HepG2 (cell line): Measurements from ENCODE around the gene IDNK. TPM values are rescaled to one million over a fixed set of nuclear protein-coding genes. Genes with fewer than 3 reads are reported as not detected.

Experiments
- ARNT ChIP-seq: fragments of 450-650 bp; IDR thresholded peaks from 2 replicates; pipeline ENCODE4 v1.6.1; 2017
- CAMTA2 ChIP-seq: sonication (generic); formaldehyde crosslinking; IDR thresholded peaks from 2 replicates; pipeline ENCODE4 v1.4.0; 2020; ENCODE audit warnings: mild to moderate bottlenecking, missing genetic modification reagents, borderline replicate concordance
- IKZF4 ChIP-seq: sonication (generic); formaldehyde crosslinking; IDR thresholded peaks from 2 replicates; pipeline ENCODE4 v1.5.1; 2020; ENCODE audit warnings: borderline replicate concordance, mild to moderate bottlenecking, low read depth, missing genetic modification reagents; ENCODE audit errors: not compliant biosample characterization
- JDP2 ChIP-seq: sonication (generic); formaldehyde crosslinking; IDR thresholded peaks from 2 replicates; pipeline ENCODE4 v1.8.1; 2022; ENCODE audit warnings: missing genetic modification reagents, borderline replicate concordance
- KLF15 ChIP-seq: sonication (generic); formaldehyde crosslinking; IDR thresholded peaks from 2 replicates; pipeline ENCODE4 v1.8.1; 2023; ENCODE audit warnings: borderline replicate concordance, mild to moderate bottlenecking, inconsistent platforms, missing genetic modification reagents, mixed read lengths
- KLF9 ChIP-seq: IDR thresholded peaks from 2 replicates; pipeline ENCODE4 v1.6.1; 2016; ENCODE audit warnings: low read depth
- MTF1 ChIP-seq: sonication (generic); formaldehyde crosslinking; IDR thresholded peaks from 2 replicates; pipeline ENCODE4 v1.5.0; 2020; ENCODE audit warnings: missing genetic modification reagents
- SOX5 ChIP-seq: IDR thresholded peaks from 2 replicates; pipeline ENCODE4 v1.6.1; 2016; ENCODE audit warnings: borderline replicate concordance
- TAF15 ChIP-seq: fragments of 200-400 bp; formaldehyde crosslinking; IDR thresholded peaks from one replicate; pipeline ENCODE4 v1.6.1; 2018; ENCODE audit warnings: mild to moderate bottlenecking, low read depth, low read length; ENCODE audit not compliant: poor library complexity, severe bottlenecking
- ZBTB1 ChIP-seq: sonication (generic); formaldehyde crosslinking; IDR thresholded peaks from 2 replicates; pipeline ENCODE4 v1.4.0; 2020; ENCODE audit warnings: missing genetic modification reagents, borderline replicate concordance
- ZNF101 ChIP-seq: sonication (generic); formaldehyde crosslinking; IDR thresholded peaks from 2 replicates; pipeline ENCODE4 v1.4.0; 2020; ENCODE audit warnings: mild to moderate bottlenecking, low read depth, missing genetic modification reagents, borderline replicate concordance
- ZNF430 ChIP-seq: sonication (generic); formaldehyde crosslinking; IDR thresholded peaks from 2 replicates; pipeline ENCODE4 v1.9.0; 2021; ENCODE audit warnings: mild to moderate bottlenecking, missing genetic modification reagents
- ZNF484 ChIP-seq: sonication (generic); formaldehyde crosslinking; IDR thresholded peaks from 2 replicates; pipeline ENCODE4 v1.5.1; 2020; ENCODE audit warnings: mild to moderate bottlenecking, low read depth, missing genetic modification reagents, borderline replicate concordance
- ZNF598 ChIP-seq: sonication (generic); formaldehyde crosslinking; IDR thresholded peaks from 2 replicates; pipeline ENCODE4 v1.5.1; 2020; ENCODE audit warnings: mild to moderate bottlenecking, missing genetic modification reagents, borderline replicate concordance
- ZSCAN30 ChIP-seq: sonication (generic); formaldehyde crosslinking; IDR thresholded peaks from 2 replicates; pipeline ENCODE4 v1.5.0; 2020; ENCODE audit warnings: mild to moderate bottlenecking, missing genetic modification reagents
- polyA plus RNA-seq, 8 experiments: library from polyadenylated mRNA; depleted of rRNA in 3 of 8; stranded (reverse) in 7 of 8; unstranded in 1 of 8; fragments of >200 nt; fragmentation: Illumina TruSeq in 4 of 8; extraction: Trizol in 4 of 8; gene quantifications; 2 replicates each; pipeline versions ENCODE4 v1.2.1 to v1.2.3, GENCODE V29; 2011 to 2016; ENCODE audit warnings: low read depth in 4 of 8, missing spikeins in 1 of 8, mixed read lengths in 1 of 8; ENCODE audit not compliant: insufficient read depth in 1 of 8
- total RNA-seq, 5 experiments: library from RNA; depleted of rRNA; stranded (reverse); fragments of >200 nt; fragmentation: Illumina TruSeq; extraction: Trizol; gene quantifications; 2 replicates each; pipeline ENCODE4 v1.2.3, GENCODE V29; 2016; ENCODE audit warnings: low read depth in 1 of 5
- TF ChIP-seq, protein P1 (sequence below): sonication (generic); formaldehyde crosslinking; IDR thresholded peaks from 2 replicates; pipeline ENCODE4 v1.8.1; 2023; ENCODE audit warnings: missing genetic modification reagents, mild to moderate bottlenecking, borderline replicate concordance
- TF ChIP-seq, protein P2 (sequence below): sonication (generic); formaldehyde crosslinking; IDR thresholded peaks from 2 replicates; pipeline ENCODE4 v1.5.0; 2020; ENCODE audit warnings: missing genetic modification reagents
- TF ChIP-seq, protein P3 (sequence below): sonication (generic); formaldehyde crosslinking; IDR thresholded peaks from 2 replicates; pipeline ENCODE4 v1.8.1; 2023; ENCODE audit warnings: mild to moderate bottlenecking, missing genetic modification reagents
- TF ChIP-seq, protein P4 (sequence below): IDR thresholded peaks from 2 replicates; pipeline ENCODE4 v1.6.1; 2016; ENCODE audit warnings: missing genetic modification reagents, missing compliant biosample characterization
- TF ChIP-seq, protein P5 (sequence below): sonication (generic); formaldehyde crosslinking; IDR thresholded peaks from 2 replicates; pipeline ENCODE4 v1.9.0; 2021; ENCODE audit warnings: missing genetic modification reagents, mild to moderate bottlenecking, borderline replicate concordance
- TF ChIP-seq, protein P6 (sequence below): sonication (generic); formaldehyde crosslinking; IDR thresholded peaks from 2 replicates; pipeline ENCODE4 v1.8.1; 2023; ENCODE audit warnings: mild to moderate bottlenecking, moderate library complexity, missing genetic modification reagents
- TF ChIP-seq, protein P7 (sequence below): sonication (generic); formaldehyde crosslinking; IDR thresholded peaks from 2 replicates; pipeline ENCODE4 v1.5.1; 2020; ENCODE audit warnings: missing genetic modification reagents, mild to moderate bottlenecking, borderline replicate concordance

IDNK gene
- total and polyA plus RNA-seq, 2 of the 13 experiments (the other 11 are each of a cell fraction or from before 2014, with no cell fraction given) = 3.1 to 4.8 TPM

DNA sequence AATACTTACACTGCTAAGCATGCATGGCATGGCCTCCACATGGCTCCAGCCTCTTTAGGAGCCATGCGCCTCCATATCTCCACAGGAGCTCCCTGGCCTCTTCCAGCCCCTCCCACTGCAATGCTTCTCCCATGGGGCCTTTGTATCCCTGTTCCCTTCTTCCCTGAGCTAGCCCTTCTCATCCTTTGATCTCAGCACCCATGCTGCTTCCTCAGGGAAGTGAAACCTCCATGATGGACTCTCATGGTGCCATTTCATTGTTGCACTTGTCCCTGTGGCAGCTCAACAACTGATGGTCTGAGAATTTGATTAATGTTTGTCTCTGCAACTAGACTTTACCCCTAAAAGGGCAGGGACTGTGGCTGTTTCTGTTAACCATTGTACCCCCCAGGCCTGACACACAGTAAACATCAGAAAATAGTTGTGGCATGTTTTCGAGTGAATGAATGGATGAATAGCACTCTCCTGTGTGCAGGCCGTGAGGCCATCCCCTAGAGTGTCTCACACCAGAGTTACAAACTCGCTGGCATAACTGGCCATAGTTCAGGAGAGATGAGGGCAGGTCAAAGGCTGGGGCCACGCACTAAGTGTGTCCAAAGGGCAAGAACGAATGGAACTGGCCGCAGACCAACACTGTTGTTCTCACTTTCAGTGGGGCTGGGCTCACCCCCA is 6.6 kb downstream of the IDNK start (continued):
- TF ChIP-seq, protein P1, sequence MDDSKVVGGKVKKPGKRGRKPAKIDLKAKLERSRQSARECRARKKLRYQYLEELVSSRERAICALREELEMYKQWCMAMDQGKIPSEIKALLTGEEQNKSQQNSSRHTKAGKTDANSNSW (CRISPR knock-in tag) = no peak
- TF ChIP-seq KLF9 (CRISPR knock-in tag) = no peak
- TF ChIP-seq, protein P2, sequence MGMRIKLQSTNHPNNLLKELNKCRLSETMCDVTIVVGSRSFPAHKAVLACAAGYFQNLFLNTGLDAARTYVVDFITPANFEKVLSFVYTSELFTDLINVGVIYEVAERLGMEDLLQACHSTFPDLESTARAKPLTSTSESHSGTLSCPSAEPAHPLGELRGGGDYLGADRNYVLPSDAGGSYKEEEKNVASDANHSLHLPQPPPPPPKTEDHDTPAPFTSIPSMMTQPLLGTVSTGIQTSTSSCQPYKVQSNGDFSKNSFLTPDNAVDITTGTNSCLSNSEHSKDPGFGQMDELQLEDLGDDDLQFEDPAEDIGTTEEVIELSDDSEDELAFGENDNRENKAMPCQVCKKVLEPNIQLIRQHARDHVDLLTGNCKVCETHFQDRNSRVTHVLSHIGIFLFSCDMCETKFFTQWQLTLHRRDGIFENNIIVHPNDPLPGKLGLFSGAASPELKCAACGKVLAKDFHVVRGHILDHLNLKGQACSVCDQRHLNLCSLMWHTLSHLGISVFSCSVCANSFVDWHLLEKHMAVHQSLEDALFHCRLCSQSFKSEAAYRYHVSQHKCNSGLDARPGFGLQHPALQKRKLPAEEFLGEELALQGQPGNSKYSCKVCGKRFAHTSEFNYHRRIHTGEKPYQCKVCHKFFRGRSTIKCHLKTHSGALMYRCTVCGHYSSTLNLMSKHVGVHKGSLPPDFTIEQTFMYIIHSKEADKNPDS (CRISPR knock-in tag) = no peak
- no peak for TF ChIP-seq ARNT
- no peak for TF ChIP-seq ZNF484
- TF ChIP-seq, protein P3, sequence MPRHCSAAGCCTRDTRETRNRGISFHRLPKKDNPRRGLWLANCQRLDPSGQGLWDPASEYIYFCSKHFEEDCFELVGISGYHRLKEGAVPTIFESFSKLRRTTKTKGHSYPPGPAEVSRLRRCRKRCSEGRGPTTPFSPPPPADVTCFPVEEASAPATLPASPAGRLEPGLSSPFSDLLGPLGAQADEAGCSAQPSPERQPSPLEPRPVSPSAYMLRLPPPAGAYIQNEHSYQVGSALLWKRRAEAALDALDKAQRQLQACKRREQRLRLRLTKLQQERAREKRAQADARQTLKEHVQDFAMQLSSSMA (CRISPR knock-in tag) = no peak
- peak; percentile 49; the same call in 1 of the 2 replicates for TF ChIP-seq ZNF598 (CRISPR knock-in tag)
- no peak for TF ChIP-seq CAMTA2
- TF ChIP-seq JDP2 (CRISPR knock-in tag) = no peak
- no peak for TF ChIP-seq ZBTB1 (CRISPR knock-in tag)
- no peak for TF ChIP-seq ZNF430 (CRISPR knock-in tag)
- no peak for TF ChIP-seq ZSCAN30 (CRISPR knock-in tag)
- TF ChIP-seq TAF15 = no peak
- TF ChIP-seq SOX5 (CRISPR knock-in tag) = peak; percentile 79; the same call in 1 of the 2 replicates
- TF ChIP-seq, protein P4, sequence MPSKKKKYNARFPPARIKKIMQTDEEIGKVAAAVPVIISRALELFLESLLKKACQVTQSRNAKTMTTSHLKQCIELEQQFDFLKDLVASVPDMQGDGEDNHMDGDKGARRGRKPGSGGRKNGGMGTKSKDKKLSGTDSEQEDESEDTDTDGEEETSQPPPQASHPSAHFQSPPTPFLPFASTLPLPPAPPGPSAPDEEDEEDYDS (CRISPR knock-in tag) = no peak; the same call in 1 of the 2 replicates
- TF ChIP-seq, protein P5, sequence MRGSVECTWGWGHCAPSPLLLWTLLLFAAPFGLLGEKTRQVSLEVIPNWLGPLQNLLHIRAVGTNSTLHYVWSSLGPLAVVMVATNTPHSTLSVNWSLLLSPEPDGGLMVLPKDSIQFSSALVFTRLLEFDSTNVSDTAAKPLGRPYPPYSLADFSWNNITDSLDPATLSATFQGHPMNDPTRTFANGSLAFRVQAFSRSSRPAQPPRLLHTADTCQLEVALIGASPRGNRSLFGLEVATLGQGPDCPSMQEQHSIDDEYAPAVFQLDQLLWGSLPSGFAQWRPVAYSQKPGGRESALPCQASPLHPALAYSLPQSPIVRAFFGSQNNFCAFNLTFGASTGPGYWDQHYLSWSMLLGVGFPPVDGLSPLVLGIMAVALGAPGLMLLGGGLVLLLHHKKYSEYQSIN (CRISPR knock-in tag) = no peak
- no peak for TF ChIP-seq KLF15 (CRISPR knock-in tag)
- TF ChIP-seq, protein P6, sequence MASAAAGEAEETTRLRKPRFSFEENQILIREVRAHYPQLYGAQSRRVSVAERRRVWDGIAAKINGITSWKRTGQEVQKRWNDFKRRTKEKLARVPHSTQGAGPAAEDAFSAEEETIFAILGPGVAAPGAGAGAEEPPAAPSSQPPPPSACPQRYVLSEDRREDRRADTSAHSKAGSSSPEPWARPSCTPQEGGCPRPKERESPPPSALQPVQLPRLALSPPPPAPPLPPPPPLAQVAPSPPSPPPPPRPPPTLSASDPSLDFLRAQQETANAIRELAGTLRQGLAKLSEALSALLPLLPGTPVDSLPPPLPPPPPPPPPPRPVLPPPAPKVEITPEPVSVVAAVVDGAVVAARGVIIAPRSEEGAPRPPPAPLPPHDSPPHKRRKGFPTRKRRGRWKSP = no peak
- no peak for TF ChIP-seq MTF1 (CRISPR knock-in tag)
- TF ChIP-seq, protein P7, sequence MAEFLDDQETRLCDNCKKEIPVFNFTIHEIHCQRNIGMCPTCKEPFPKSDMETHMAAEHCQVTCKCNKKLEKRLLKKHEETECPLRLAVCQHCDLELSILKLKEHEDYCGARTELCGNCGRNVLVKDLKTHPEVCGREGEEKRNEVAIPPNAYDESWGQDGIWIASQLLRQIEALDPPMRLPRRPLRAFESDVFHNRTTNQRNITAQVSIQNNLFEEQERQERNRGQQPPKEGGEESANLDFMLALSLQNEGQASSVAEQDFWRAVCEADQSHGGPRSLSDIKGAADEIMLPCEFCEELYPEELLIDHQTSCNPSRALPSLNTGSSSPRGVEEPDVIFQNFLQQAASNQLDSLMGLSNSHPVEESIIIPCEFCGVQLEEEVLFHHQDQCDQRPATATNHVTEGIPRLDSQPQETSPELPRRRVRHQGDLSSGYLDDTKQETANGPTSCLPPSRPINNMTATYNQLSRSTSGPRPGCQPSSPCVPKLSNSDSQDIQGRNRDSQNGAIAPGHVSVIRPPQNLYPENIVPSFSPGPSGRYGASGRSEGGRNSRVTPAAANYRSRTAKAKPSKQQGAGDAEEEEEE = no peak
- peak; percentile 80 for TF ChIP-seq IKZF4 (CRISPR knock-in tag)
- TF ChIP-seq ZNF101 (CRISPR knock-in tag) = no peak
